Lower leg skin (tissue), 4 donors: ENCODE data around the gene CNEP1R1. TPM values are rescaled to one million over a fixed set of nuclear protein-coding genes. Genes with fewer than 3 reads are reported as not detected.

Experiments
- DNase-seq, 2 donors: peaks; one replicate each; pipeline ENCODE4 v3.0.0-alpha.2; 2019; ENCODE audit warnings: low spot score in 2 of 2
- H3K4me3 ChIP-seq: fragments of 200-600 bp; sonication (generic); 2 replicates; pipeline ENCODE4 v1.5.1; 2017; ENCODE audit warnings: mild to moderate bottlenecking, low read depth; ENCODE audit not compliant: poor library complexity, severe bottlenecking
- POLR2A ChIP-seq, 2 donors: fragments of 450-650 bp; IDR thresholded peaks; one replicate each; pipeline ENCODE4 v1.6.1; 2016 to 2017; ENCODE audit warnings: antibody characterized with exemption in 2 of 2, mild to moderate bottlenecking in 1 of 2, moderate library complexity in 1 of 2
- WGBS, 2 donors: methylation state at CpG; one replicate each; pipeline ENCODE4 v1.1.5; 2018; 5-methylcytosine and 5-hydroxymethylcytosine counted together
- intact Hi-C: fragments of 100-400 bp; cut with DNase I; formaldehyde crosslinking; loops from one replicate; pipeline ENCODE4 v1.15.0; 2023; ENCODE audit warnings: low total_unique reads
- total RNA-seq, 4 donors: library from RNA; depleted of rRNA; stranded (reverse); fragments of >200 nt; gene quantifications; one replicate each; pipeline ENCODE4 v1.1.0, GENCODE V29; 2016
- TF ChIP-seq, protein P1 (sequence below), 3 donors: fragments of 450-650 bp; IDR thresholded peaks; one replicate each; pipeline ENCODE4 v1.5.1; 2016; ENCODE audit warnings: antibody characterized with exemption in 3 of 3, mild to moderate bottlenecking in 3 of 3, moderate library complexity in 2 of 3

CNEP1R1 gene
- total RNA-seq, 4 donors from 2014 or later = 10.3 to 18.9 (median 17.5) TPM

DNA sequence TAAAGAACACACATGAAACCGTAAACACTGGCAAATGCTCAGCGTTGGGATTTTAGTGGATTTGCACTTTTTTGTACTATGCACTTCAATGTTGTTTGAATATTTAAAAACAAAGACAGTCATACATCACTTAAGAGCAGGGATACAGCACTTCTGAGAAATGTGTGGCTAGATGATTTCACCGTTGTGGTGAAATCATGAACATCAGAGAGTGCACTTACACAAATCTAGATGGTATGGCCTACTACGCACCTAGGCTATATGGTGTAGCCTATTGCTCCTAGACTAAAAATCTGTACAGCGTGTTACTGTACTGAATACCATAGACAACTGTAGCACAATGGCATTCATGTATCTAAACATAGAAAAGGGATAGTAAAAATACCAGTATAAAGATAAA lies 37.6 kb upstream of the CNEP1R1 start:
- intact Hi-C loops = no loop called here
- no peak overlapping the region for H3K4me3 ChIP-seq
- DNase-seq = no peak
- TF ChIP-seq, protein P1, sequence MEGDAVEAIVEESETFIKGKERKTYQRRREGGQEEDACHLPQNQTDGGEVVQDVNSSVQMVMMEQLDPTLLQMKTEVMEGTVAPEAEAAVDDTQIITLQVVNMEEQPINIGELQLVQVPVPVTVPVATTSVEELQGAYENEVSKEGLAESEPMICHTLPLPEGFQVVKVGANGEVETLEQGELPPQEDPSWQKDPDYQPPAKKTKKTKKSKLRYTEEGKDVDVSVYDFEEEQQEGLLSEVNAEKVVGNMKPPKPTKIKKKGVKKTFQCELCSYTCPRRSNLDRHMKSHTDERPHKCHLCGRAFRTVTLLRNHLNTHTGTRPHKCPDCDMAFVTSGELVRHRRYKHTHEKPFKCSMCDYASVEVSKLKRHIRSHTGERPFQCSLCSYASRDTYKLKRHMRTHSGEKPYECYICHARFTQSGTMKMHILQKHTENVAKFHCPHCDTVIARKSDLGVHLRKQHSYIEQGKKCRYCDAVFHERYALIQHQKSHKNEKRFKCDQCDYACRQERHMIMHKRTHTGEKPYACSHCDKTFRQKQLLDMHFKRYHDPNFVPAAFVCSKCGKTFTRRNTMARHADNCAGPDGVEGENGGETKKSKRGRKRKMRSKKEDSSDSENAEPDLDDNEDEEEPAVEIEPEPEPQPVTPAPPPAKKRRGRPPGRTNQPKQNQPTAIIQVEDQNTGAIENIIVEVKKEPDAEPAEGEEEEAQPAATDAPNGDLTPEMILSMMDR (IDR thresholded peaks at IDR 0.05) = no peak
- no peak for TF ChIP-seq POLR2A (IDR thresholded peaks at IDR 0.05)
- WGBS, 2 donors = 92 to 93% methylated on average over 5 of the region's 5 CpGs

DNA sequence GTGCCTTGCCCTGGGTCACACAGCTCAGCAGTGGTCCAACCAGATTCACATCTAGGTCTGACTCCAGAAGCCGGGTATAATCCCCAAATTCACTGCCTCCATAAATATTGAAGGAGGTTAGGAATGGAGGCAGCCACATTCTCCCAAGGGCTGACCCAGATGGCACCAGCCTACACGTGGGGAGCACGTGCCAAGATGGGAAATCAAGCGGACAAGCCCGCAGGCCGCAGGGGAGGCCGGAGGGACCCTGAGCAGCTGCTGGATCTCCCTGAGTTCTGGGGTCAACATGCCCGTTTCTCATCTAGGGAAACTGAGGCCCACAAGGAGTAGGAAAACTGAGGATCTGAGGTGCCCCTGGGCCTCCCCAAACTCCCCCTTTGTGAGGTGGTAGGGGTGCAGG lies 32.2 kb upstream of the CNEP1R1 start:
- intact Hi-C loops = no loop called here
- TF ChIP-seq POLR2A (IDR thresholded peaks at IDR 0.05) = no peak
- TF ChIP-seq, protein P1 (IDR thresholded peaks at IDR 0.05) = no peak
- WGBS, 2 donors = 85 to 88% methylated on average over 2 to 7 of the region's 8 CpGs
- DNase-seq = no peak
- no peak overlapping the region for H3K4me3 ChIP-seq

DNA sequence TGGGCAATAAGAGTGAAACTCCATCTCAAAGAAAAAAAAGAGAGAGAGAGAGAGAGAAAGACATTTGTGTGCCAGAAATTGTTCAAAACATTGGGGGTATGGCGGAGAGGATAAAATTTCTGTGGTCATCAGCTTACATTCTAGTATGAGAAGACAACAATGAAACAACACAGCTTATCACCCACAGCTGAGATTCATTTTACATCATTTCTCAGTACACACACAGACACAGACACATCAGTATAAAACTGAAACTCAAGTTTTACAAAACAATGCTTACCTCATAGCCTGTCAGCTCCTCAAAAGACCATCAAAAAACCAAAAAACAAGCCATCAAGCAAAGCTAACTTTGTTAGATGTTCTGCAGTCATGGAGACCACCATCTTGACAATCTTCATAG lies 31.4 kb upstream of the CNEP1R1 start:
- intact Hi-C loops = no loop called here
- 79 to 90% methylated on average over 1 of the region's 1 CpG for WGBS, 2 donors
- TF ChIP-seq POLR2A (IDR thresholded peaks at IDR 0.05) = no peak
- TF ChIP-seq, protein P1 (IDR thresholded peaks at IDR 0.05) = no peak
- DNase-seq = no peak
- no peak overlapping the region for H3K4me3 ChIP-seq

DNA sequence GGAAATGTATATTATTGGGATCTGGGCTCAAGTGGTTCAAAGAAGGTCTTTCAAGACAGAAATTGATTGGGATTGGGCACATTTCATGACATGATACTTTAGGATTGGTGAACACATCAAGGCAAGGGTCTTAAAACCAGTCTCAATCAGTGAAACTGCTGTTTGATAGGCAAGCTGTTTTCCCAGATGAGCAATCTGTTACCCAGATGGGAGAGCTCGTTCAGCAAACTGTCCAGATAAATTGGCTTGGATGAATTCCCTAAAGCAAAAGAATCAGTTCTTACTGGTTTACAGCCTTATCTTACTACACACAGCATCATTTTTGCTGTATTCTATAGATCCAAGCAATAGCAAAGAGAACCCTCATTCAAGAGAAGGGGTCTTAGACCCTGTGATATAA lies 31.0 kb upstream of the CNEP1R1 start:
- TF ChIP-seq, protein P1 (IDR thresholded peaks at IDR 0.05) = no peak
- TF ChIP-seq POLR2A (IDR thresholded peaks at IDR 0.05) = no peak
- no peak for DNase-seq
- intact Hi-C loops = no loop called here
- no peak overlapping the region for H3K4me3 ChIP-seq
- WGBS, 2 donors = 27 to 47% methylated on average over 1 of the region's 1 CpG

DNA sequence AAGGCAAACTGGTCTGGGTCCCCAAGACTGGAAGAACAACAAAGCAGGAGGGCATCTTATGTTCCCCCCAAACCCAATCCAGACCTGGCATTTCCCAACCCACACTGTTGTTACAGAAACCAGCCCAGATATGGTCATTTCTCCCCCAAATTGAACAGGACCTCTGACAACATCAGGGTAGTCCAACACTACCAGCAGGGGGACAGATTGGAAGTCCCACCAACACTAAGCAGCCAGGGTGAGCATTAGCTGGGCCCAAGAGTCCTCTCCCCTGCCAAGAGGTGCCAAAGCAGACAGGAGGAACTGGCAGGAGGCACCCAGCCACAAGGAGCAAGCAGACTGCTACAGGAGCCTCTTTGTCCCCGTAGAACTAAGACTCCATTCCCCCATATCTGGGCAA lies 29.3 kb upstream of the CNEP1R1 start:
- intact Hi-C loops = no loop called here
- WGBS, 2 donors = 67 to 89% methylated on average over 1 of the region's 1 CpG
- TF ChIP-seq, protein P1 (IDR thresholded peaks at IDR 0.05) = no peak
- no peak for TF ChIP-seq POLR2A (IDR thresholded peaks at IDR 0.05)
- no peak overlapping the region for H3K4me3 ChIP-seq
- no peak for DNase-seq

DNA sequence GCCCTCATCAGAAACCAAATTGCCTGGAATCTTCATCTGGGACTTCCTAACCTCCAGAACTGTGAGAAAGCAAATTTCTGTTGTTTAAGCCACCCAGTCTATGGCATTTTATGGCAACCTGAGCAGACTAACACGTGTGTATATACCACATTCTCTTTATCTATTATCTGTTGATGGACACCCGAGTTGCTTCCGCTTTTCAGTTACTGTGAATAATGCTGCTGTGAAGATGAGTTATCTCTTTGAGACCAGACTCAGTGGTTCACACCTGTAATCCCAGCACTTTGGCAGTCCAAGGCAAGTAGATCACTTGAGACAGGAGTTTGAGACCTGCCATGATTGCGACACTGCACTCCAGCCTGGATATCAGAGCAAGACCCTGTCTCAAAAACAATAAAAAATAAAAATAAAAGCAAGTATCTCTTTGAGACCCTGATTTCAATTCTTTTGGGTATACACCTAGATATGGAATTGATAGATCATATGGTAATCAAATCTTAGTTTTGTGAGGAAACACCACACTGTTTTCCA lies 27.2 kb upstream of the CNEP1R1 start:
- DNase-seq = no peak
- intact Hi-C loops = no loop called here
- no peak overlapping the region for H3K4me3 ChIP-seq
- TF ChIP-seq, protein P1 (IDR thresholded peaks at IDR 0.05) = no peak
- 84 to 90% methylated on average over 4 of the region's 4 CpGs for WGBS, 2 donors
